GM06990 (cell line): ENCODE data around the gene ATIC.

Experiments
- DNase-seq: peaks from one replicate; pipeline ENCODE4 v3.0.0-alpha.2; 2011; ENCODE audit not compliant: insufficient read length; ENCODE audit errors: extremely low read depth
- H3K27me3 ChIP-seq: replicated peaks from 2 replicates; pipeline ENCODE4 v1.6.0; 2011; ENCODE audit warnings: low read length; ENCODE audit not compliant: control insufficient read depth, insufficient read depth
- H3K36me3 ChIP-seq: 2 replicates; pipeline ENCODE4 v1.5.1; 2011; ENCODE audit warnings: low read length; ENCODE audit not compliant: control insufficient read depth, insufficient read depth
- H3K4me3 ChIP-seq: replicated peaks from 2 replicates; pipeline ENCODE4 v1.5.1; 2011; ENCODE audit warnings: low read depth, mild to moderate bottlenecking, control low read depth, low read length
- TF ChIP-seq, protein P1 (sequence below): IDR thresholded peaks from 2 replicates; pipeline ENCODE4 v1.5.1; 2011; ENCODE audit warnings: low read length, control low read depth, mild to moderate bottlenecking, inconsistent platforms; ENCODE audit not compliant: insufficient read depth, poor library complexity, severe bottlenecking

ATIC gene

DNA sequence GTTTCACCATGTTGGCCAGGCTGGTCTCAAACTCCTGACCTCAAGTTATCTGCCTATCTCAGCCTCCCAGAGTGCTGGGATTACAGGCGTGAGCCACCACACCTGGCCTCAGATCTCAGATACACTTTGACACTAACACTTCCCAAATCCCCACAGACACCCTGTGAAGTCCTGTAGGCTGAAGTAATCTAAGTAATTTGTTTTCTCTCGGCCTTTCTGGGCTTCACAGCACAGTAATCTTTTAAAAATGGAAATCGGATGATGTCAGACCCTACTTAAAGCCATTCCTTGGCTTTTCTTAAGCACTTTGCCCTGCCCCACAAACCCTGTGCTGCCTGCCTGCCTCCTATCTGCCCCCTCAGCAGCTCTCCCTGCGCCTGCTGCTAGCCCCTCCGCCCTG lies 16.2 kb downstream of the ATIC start:
- no peaks in the 10 kb centered on the region for H3K27me3 ChIP-seq
- DNase-seq: no peak
- H3K4me3 ChIP-seq: no peak overlapping the region
- H3K36me3 ChIP-seq: peaks cover 20% of the 10 kb centered on the region
- TF ChIP-seq, protein P1, sequence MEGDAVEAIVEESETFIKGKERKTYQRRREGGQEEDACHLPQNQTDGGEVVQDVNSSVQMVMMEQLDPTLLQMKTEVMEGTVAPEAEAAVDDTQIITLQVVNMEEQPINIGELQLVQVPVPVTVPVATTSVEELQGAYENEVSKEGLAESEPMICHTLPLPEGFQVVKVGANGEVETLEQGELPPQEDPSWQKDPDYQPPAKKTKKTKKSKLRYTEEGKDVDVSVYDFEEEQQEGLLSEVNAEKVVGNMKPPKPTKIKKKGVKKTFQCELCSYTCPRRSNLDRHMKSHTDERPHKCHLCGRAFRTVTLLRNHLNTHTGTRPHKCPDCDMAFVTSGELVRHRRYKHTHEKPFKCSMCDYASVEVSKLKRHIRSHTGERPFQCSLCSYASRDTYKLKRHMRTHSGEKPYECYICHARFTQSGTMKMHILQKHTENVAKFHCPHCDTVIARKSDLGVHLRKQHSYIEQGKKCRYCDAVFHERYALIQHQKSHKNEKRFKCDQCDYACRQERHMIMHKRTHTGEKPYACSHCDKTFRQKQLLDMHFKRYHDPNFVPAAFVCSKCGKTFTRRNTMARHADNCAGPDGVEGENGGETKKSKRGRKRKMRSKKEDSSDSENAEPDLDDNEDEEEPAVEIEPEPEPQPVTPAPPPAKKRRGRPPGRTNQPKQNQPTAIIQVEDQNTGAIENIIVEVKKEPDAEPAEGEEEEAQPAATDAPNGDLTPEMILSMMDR: no peak

DNA sequence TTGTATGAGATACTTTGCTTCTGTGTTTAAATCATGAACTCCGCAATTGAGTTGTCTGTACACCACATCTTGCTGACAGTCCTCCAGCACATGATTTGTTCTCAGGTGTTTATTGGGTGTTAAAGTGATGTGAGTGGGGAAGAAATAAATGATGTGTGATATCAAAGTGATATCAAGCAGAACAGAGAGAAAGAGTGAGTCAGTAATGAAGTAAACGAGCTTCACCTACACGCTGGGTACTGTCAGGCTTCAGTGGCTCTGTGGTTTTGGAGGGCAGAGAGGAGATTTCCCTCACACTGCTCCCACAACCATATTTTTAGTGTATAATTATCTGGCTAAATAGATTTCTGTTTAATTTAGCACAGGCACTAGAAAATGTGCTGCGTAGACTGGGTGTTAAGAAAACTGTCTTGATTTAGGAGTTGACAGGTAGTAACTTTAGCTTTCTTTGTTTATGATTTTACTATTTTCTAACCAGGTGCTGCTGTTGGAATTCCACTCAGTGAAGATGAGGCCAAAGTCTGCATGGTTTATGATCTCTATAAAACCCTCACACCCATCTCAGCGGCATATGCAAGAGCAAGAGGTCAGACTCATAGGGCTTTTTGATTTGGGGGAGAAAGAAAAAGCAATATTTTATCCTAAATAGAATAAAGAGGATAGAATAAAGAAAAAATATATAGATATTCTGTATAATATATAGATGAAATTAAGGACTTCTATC lies 21.2 kb downstream of the ATIC start:
- no peak for DNase-seq
- Histone ChIP-seq H3K36me3 (peaks cover 9% of the 10 kb centered on the region), H3K4me3 (no peak overlapping the region), H3K27me3 (no peaks in the 10 kb centered on the region)
- TF ChIP-seq, protein P1: no peak

- no peak for DNase-seq
- H3K27me3 ChIP-seq: no peaks in the 10 kb centered on the region
- no peak overlapping the region for H3K4me3 ChIP-seq
- peaks cover 10% of the 10 kb centered on the region for H3K36me3 ChIP-seq
- TF ChIP-seq, protein P1: no peak
Observed at GRCh38 chr2:215338883-215339679, 27.2 kb downstream of the ATIC start.

DNA sequence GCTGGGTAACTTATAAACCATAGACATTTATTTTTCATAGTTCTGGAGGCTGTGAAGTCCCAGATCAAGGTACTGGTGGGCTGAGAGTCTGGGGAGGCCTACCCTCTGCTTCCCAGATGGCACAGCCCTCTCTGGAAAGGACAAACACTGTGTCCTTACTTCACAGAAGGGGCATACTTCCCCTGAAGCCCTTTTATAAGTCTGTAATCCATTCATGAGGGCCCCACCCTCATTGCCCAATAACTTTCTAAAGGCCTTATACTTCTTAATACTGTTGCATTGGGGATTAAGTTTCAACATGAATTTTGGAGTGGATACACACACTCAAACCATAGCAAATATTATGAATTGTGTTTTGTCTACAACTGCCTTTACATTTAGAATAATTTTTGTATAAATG lies 36.0 kb downstream of the ATIC start:
- DNase-seq: no peak
- TF ChIP-seq, protein P1: no peak
- Histone ChIP-seq H3K36me3 (peaks cover 18% of the 10 kb centered on the region), H3K27me3 (no peaks in the 10 kb centered on the region), H3K4me3 (no peak overlapping the region)

- peaks cover 11% of the 10 kb centered on the region for H3K36me3 ChIP-seq
- DNase-seq: no peak
- no peaks in the 10 kb centered on the region for H3K27me3 ChIP-seq
- no peak overlapping the region for H3K4me3 ChIP-seq
- TF ChIP-seq, protein P1: no peak
Observed at GRCh38 chr2:215352602-215353001, 40.7 kb downstream of the ATIC start.
